Bronchus fibroblast of lung (primary cell): ENCODE measurements around the gene TRMT61B. TPM values are rescaled to one million over a fixed set of nuclear protein-coding genes. Genes with fewer than 3 reads are reported as not detected.

Experiments
- total RNA-seq: library from RNA; depleted of rRNA; stranded (reverse); fragments of >200 nt; gene quantifications from 2 replicates; pipeline ENCODE4 v1.2.3, GENCODE V29; 2015

TRMT61B gene
- total RNA-seq = 7.6 and 11.1 TPM in 2 replicates

GRCh38 chr2:28870146-28870891 is at the start of gene TRMT61B:
TSS of gene TRMT61B (minus strand) at chr2:28870309. CDS start at chr2:28870277, 32 bp downstream.

DNA sequence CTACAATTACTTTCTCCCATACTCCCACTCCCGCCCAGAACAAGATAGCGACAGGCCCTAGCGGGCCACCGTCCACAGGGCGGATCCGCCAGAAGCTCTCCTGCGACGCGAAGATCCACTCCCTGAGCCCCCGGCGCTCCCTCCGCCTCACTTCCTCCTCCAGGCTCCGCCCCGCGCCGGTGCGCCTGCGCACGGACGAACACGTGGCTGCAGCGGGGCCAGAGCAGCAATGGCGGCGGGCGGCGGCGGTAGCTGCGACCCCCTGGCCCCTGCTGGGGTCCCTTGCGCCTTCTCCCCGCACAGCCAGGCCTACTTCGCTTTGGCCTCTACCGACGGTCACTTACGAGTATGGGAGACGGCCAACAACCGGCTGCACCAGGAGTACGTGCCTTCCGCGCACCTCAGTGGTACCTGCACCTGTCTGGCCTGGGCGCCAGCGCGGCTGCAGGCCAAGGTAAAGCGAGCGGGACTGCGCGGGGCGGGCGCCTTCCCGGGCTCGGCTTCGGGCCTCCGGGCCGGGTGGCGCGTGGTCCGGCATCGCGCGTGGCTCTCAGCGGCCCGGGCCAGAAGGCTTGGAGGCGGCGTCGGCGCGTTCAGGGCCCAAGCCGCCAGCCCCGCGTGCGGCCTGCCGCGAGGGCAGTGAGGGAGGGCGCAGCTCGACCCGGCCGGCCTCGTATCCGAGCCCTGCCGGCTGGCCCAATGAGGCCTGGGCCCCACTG is 24.5 kb upstream of the TRMT61B start, which contains the start of gene WDR43:
TSS of gene WDR43 (plus strand) at position 198 of the 719 bp plus-strand sequence. CDS start at position 230, 32 bp downstream.

GRCh38 chr2:28810384-28811285 is 59.5 kb downstream of the TRMT61B start, which contains the start of gene SPDYA:
TSS of gene SPDYA (plus strand) at chr2:28810834. CDS start at chr2:28816015, 5,181 bp downstream.

Other genes starting within 250 kb of the TRMT61B start
- 82.7 and 87.9 TPM in 2 replicates for gene PPP1CB, start 118.5 kb downstream of the TRMT61B start, total RNA-seq
- 0.15 and 0.17 TPM in 2 replicates for gene SPDYA, start 59.5 kb downstream of the TRMT61B start, total RNA-seq
- gene WDR43, start 24.4 kb upstream of the TRMT61B start, total RNA-seq = 35.5 and 39.4 TPM in 2 replicates
- under 0.01 TPM in 1 of 2 replicates, not detected in the other for gene TOGARAM2, start 111.0 kb upstream of the TRMT61B start, total RNA-seq
- gene PCARE, start 204.2 kb upstream of the TRMT61B start, total RNA-seq = not detected in 2 replicates
- 14.7 and 18.0 TPM in 2 replicates for gene CLIP4, start 245.1 kb upstream of the TRMT61B start, total RNA-seq